KMS-11 (cell line): Measurements from ENCODE around the gene SRPK3.

ENCODE experiments used
- H2AFZ ChIP-seq: fragments of 200-600 bp; sonication (generic); 2 replicates; pipeline ENCODE4 v1.6.1; 2016; ENCODE audit warnings: antibody characterized with exemption, mixed run types, low read depth
- H3K27ac ChIP-seq: fragments of 200-600 bp; sonication (generic); 2 replicates; pipeline ENCODE4 v1.6.1; 2016; ENCODE audit warnings: mild to moderate bottlenecking, mixed run types
- H3K27me3 ChIP-seq: fragments of 200-600 bp; sonication (generic); 2 replicates; pipeline ENCODE4 v1.6.1; 2017; ENCODE audit warnings: mild to moderate bottlenecking, low read depth, mixed run types, moderate library complexity; ENCODE audit not compliant: insufficient read depth
- H3K36me3 ChIP-seq: fragments of 200-600 bp; sonication (generic); 2 replicates; pipeline ENCODE4 v1.6.1; 2017; ENCODE audit warnings: mild to moderate bottlenecking, mixed run types; ENCODE audit not compliant: insufficient read depth
- H3K4me1 ChIP-seq: fragments of 200-600 bp; sonication (generic); 2 replicates; pipeline ENCODE4 v1.6.1; 2016; ENCODE audit warnings: mild to moderate bottlenecking, low read depth, mixed run types; ENCODE audit not compliant: poor library complexity, severe bottlenecking
- H3K4me2 ChIP-seq: fragments of 200-600 bp; sonication (generic); 2 replicates; pipeline ENCODE4 v1.7.0; 2016; ENCODE audit warnings: mild to moderate bottlenecking, mixed run types
- H3K4me3 ChIP-seq: fragments of 200-600 bp; sonication (generic); IDR thresholded peaks from 2 replicates; pipeline ENCODE4 v1.6.1; 2017; ENCODE audit warnings: low read depth, low read length, mixed read lengths; ENCODE audit not compliant: insufficient read depth
- H3K79me2 ChIP-seq: fragments of 200-600 bp; sonication (generic); 2 replicates; pipeline ENCODE4 v1.6.1; 2016; ENCODE audit warnings: low read depth, mixed run types; ENCODE audit not compliant: insufficient read depth
- H3K9ac ChIP-seq: fragments of 200-600 bp; sonication (generic); 2 replicates; pipeline ENCODE4 v1.6.1; 2016; ENCODE audit warnings: mild to moderate bottlenecking, mixed run types
- H4K20me1 ChIP-seq: fragments of 200-600 bp; sonication (generic); 2 replicates; pipeline ENCODE4 v1.6.1; 2016; ENCODE audit warnings: mild to moderate bottlenecking, mixed run types; ENCODE audit not compliant: insufficient read depth
- TF ChIP-seq, protein P1 (sequence below): fragments of 200-600 bp; sonication (generic); conservative IDR thresholded peaks from 2 replicates; pipeline ENCODE4 v1.6.1; 2017; ENCODE audit warnings: low read depth, mild to moderate bottlenecking, antibody characterized with exemption, low read length, moderate library complexity, mixed read lengths

SRPK3 gene

DNA sequence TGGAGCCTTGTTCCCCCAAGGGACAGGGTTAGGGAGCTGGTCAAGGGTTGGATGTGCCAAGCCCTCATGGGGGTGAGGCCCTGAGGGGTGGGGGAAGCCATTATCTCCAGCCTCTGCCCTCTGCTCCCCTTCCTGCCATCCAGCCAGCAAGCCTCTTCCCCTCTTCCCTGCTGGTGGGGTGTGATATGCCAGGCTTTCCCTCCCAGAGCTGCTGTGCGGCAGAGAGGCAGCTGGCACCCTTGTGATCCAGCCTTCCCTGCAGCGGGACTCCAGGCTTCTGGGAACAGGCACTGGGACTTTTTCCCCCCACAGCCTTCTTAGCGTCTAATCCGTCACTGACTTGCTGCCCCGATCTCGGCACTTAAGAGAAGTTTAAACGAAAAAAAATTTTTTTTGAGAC lies 19.9 kb downstream of the SRPK3 start:
- Histone ChIP-seq H3K36me3 (no peaks in the 10 kb centered on the region), H4K20me1 (no peaks in the 10 kb centered on the region), H3K9ac (no peak overlapping the region), H3K4me3 (no peak overlapping the region), H3K27me3 (peaks cover 6% of the 10 kb centered on the region; the same call in 1 of the 2 replicates), H3K4me1 (peaks cover 4% of the 10 kb centered on the region), H3K79me2 (peaks cover 5% of the 10 kb centered on the region), H3K27ac (no peak overlapping the region), H3K4me2 (no peak overlapping the region), H2AFZ (no peak overlapping the region)
- TF ChIP-seq, protein P1, sequence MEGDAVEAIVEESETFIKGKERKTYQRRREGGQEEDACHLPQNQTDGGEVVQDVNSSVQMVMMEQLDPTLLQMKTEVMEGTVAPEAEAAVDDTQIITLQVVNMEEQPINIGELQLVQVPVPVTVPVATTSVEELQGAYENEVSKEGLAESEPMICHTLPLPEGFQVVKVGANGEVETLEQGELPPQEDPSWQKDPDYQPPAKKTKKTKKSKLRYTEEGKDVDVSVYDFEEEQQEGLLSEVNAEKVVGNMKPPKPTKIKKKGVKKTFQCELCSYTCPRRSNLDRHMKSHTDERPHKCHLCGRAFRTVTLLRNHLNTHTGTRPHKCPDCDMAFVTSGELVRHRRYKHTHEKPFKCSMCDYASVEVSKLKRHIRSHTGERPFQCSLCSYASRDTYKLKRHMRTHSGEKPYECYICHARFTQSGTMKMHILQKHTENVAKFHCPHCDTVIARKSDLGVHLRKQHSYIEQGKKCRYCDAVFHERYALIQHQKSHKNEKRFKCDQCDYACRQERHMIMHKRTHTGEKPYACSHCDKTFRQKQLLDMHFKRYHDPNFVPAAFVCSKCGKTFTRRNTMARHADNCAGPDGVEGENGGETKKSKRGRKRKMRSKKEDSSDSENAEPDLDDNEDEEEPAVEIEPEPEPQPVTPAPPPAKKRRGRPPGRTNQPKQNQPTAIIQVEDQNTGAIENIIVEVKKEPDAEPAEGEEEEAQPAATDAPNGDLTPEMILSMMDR = no peak

DNA sequence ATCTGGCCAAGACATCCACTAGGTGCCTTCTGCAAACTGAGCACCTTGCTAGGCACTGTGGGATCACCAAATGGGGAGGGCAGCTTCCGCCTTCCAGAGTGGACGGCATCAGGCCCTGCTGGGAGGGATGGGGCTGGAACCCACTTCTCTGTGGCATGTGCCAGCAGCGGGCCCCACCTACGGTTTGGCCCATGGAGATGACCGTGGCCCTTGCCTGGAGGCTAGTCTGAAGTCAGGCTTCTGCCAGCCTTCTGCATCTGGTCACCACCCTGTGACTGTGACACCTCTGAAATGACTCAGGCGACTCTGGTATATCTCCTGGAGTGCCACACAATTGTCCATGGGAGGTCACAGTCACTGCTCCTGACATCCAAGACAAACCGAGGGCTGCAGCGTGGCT lies 20.8 kb downstream of the SRPK3 start:
- Histone ChIP-seq H3K27ac (no peak overlapping the region), H3K9ac (no peak overlapping the region), H3K79me2 (no peaks in the 10 kb centered on the region), H2AFZ (no peak overlapping the region), H3K4me1 (no peaks in the 10 kb centered on the region), H3K4me2 (no peak overlapping the region), H3K36me3 (no peaks in the 10 kb centered on the region), H3K4me3 (no peak overlapping the region), H3K27me3 (peaks cover 12% of the 10 kb centered on the region; the same call in 1 of the 2 replicates), H4K20me1 (no peaks in the 10 kb centered on the region)
- TF ChIP-seq, protein P1 = no peak

DNA sequence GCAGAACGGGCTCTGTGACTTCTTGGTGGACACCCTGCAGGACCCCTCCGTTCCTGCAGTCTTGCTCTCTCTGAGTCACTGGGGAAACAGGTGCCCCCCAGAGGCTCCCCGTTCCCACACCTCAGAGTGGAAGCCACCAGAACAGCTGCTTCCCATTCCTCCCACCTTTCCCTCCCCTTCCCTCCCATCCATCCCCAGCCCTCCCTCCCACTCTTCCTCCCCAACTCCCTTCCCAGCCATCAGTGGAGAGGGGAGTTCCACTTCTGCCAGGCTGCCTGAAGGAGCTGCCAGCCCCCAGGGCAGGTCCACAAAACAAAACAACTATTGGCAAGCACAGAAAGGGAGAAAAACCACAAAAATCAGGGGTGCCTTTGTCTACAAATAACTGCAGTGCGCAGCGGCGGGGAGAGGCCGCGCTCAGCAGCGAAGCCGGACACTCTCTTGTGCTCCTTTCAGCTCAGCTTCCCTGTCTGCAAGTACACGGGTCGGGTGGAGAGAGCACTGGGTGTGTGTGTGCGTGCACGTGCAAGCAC lies 21.7 kb downstream of the SRPK3 start:
- Histone ChIP-seq H3K36me3 (no peaks in the 10 kb centered on the region), H3K4me1 (no peaks in the 10 kb centered on the region), H3K27ac (no peak overlapping the region), H3K9ac (no peak overlapping the region), H3K27me3 (peaks cover 17% of the 10 kb centered on the region; the same call in 1 of the 2 replicates), H2AFZ (no peak overlapping the region), H3K4me2 (no peak overlapping the region), H4K20me1 (no peaks in the 10 kb centered on the region), H3K4me3 (no peak overlapping the region), H3K79me2 (no peaks in the 10 kb centered on the region)
- TF ChIP-seq, protein P1 = no peak

DNA sequence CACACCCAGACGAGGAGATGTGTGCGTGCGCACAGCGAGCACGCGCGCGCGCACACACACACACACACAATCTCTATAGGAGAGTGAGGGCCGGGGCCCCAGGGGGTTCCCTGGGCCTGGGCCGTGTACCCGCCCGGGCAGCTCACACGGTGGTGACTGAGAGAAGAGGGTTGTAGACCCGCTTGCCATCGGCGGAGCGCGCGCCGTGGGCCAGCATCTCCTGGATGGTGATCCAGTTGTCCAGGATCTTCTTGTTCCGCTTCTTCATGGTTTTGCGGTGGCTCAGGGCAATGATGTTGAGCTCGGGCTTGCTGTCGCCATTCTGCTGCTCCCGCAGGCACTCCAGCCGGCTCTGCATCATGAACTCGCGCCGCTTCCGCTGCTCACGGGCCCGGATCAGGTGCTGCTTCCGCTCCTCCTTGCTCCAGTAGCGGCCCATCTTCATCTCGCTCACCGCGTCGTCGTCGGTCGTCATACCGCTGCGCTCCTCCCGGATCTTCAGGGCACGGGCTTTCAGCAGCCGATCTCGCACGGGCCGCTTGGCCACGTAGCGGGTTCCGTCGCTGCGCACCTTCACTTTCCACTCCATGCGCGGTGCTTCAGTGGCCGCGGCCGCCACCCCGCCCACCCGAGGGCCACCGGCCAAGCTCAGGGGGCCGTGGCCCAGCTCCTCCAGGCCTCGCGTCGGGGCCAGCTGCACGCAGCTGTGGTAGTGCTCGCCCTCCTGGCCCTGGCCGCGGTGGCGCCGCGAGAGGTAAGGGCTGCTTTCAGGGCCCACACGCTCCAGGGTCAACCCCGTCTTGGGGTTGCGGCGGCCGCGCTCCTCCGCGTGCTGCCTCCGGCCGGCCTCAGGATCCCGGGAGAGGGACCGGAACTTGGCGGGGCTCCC lies 22.6 kb downstream of the SRPK3 start:
- H2AFZ ChIP-seq = no peak overlapping the region
- TF ChIP-seq, protein P1 = no peak
- no peaks in the 10 kb centered on the region for H3K79me2 ChIP-seq
- no peaks in the 10 kb centered on the region for H3K36me3 ChIP-seq
- H3K27ac ChIP-seq = no peak overlapping the region
- no peak overlapping the region for H3K9ac ChIP-seq
- no peaks in the 10 kb centered on the region for H3K4me1 ChIP-seq
- H4K20me1 ChIP-seq = no peaks in the 10 kb centered on the region
- no peak overlapping the region for H3K4me2 ChIP-seq
- H3K27me3 ChIP-seq = peaks cover 17% of the 10 kb centered on the region; the same call in 1 of the 2 replicates
- H3K4me3 ChIP-seq = no peak overlapping the region
